K562 (cell line): ENCODE measurements around the gene ATP6V1F. TPM values are rescaled to one million over a fixed set of nuclear protein-coding genes. Genes with fewer than 3 reads are reported as not detected.

Experiments
- ATAC-seq: fragments of 200-7000 bp; cut with Tn5 transposase; 3 replicates; pipeline ENCODE4 v1.9.1; 2020; ENCODE audit warnings: moderate library complexity
- BruUV-seq: library from RNA; stranded (reverse); fragments of 400-500 nt; replicated peaks from 2 replicates; lab custom pipeline; 2021; lab: Mats Ljungman, UMichigan
- CTCF ChIA-PET: fragments of 300-600 bp; formaldehyde crosslinking; extraction: SDS; loops from one replicate; lab custom pipeline; 2021; ENCODE audit warnings: low intra/inter-chr PET ratio; lab: Yijun Ruan, JAX
- POLR2A ChIA-PET: fragments of 300-600, 350-650 bp; sonication (Branson Sonifier 250); formaldehyde crosslinking; extraction: SDS; loops from one replicate; lab custom pipeline; 2021; ENCODE audit warnings: antibody characterized with exemption, inconsistent platforms; lab: Yijun Ruan, JAX
- DNase-seq, 4 experiments: peaks; one replicate each; pipeline versions ENCODE4 v3.0.0 to v3.0.0-alpha.2; 2011 to 2018; ENCODE audit warnings: low spot score in 3 of 4, mixed read lengths in 3 of 4; ENCODE audit errors: extremely low read depth in 1 of 4
- FAIRE-seq: peaks from 2 replicates; lab custom pipeline; 2011; peaks lifted over from hg19 to GRCh38; lab: Jason Lieb, UNC
- H2AFZ ChIP-seq: 2 replicates; pipeline ENCODE4 v1.6.0; 2011; ENCODE audit warnings: low read depth, low read length, control low read depth, inconsistent platforms
- H3K27ac ChIP-seq: fragments of 200-600 bp; 3 replicates; pipeline ENCODE4 v1.8.0; 2011; ENCODE audit warnings: low read depth, mild to moderate bottlenecking, control low read depth, inconsistent platforms, low read length, moderate library complexity, mixed read lengths; ENCODE audit errors: extremely low read depth
- H3K27me3 ChIP-seq, 2 experiments: fragments of 300-600 bp in 1 of 2; 2 replicates in 1 of 2; 3 replicates in 1 of 2; pipeline versions ENCODE4 v1.6.0 to v1.8.0; 2011; ENCODE audit warnings: inconsistent platforms in 2 of 2, low read length in 2 of 2, mild to moderate bottlenecking in 1 of 2, mixed read lengths in 1 of 2, moderate library complexity in 1 of 2; ENCODE audit not compliant: control insufficient read depth in 2 of 2, insufficient read depth in 2 of 2
- H3K36me3 ChIP-seq: fragments of 300-600 bp; 3 replicates; pipeline ENCODE4 v1.8.0; 2011; ENCODE audit warnings: mild to moderate bottlenecking, low read length, inconsistent platforms; ENCODE audit not compliant: control insufficient read depth, insufficient read depth
- H3K4me1 ChIP-seq, 2 experiments: fragments of 200-600 bp in 1 of 2; replicated peaks in 1 of 2; 2 replicates in 1 of 2; 3 replicates in 1 of 2; pipeline versions ENCODE4 v1.5.1 to v1.8.0; 2011; ENCODE audit warnings: inconsistent platforms in 2 of 2, low read length in 2 of 2, mild to moderate bottlenecking in 1 of 2, mixed read lengths in 1 of 2, moderate library complexity in 1 of 2; ENCODE audit not compliant: control insufficient read depth in 2 of 2, insufficient read depth in 2 of 2
- H3K4me2 ChIP-seq: 2 replicates; pipeline ENCODE4 v1.6.1; 2011; ENCODE audit warnings: low read length, control low read depth, inconsistent platforms, mixed read lengths; ENCODE audit not compliant: insufficient read depth
- H3K4me3 ChIP-seq: fragments of 200-600 bp; sonication (generic), shearing (Covaris generic); 2 replicates; pipeline ENCODE4 v1.5.1; 2016; ENCODE audit warnings: control low read depth, inconsistent platforms
- H3K79me2 ChIP-seq: fragments of 200-600 bp; 3 replicates; pipeline ENCODE4 v1.8.0; 2011; ENCODE audit warnings: low read length, inconsistent platforms; ENCODE audit not compliant: control insufficient read depth, insufficient read depth
- H3K9ac ChIP-seq, 2 experiments: 2 replicates each; pipeline versions ENCODE4 v1.6.0 to v1.6.1; 2011; ENCODE audit warnings: low read depth in 2 of 2, low read length in 2 of 2, control low read depth in 1 of 2, inconsistent platforms in 1 of 2, mild to moderate bottlenecking in 1 of 2, mixed read lengths in 1 of 2; ENCODE audit not compliant: insufficient read depth in 1 of 2
- H3K9me1 ChIP-seq: one replicate; pipeline ENCODE4 v1.6.0; 2011; ENCODE audit warnings: inconsistent platforms, mild to moderate bottlenecking, low read length, moderate library complexity; ENCODE audit not compliant: control insufficient read depth, insufficient read depth
- H3K9me3 ChIP-seq: replicated peaks from 2 replicates; pipeline ENCODE4 v1.5.1; 2011; ENCODE audit warnings: low read depth, low read length, inconsistent platforms; ENCODE audit not compliant: control insufficient read depth, insufficient read depth
- H4K20me1 ChIP-seq: replicated peaks from 2 replicates; pipeline ENCODE4 v1.6.1; 2011; ENCODE audit warnings: low read length, inconsistent platforms, mixed read lengths; ENCODE audit not compliant: control insufficient read depth, insufficient read depth
- EWSR1 ChIP-seq: fragments of 450-650 bp; IDR thresholded peaks from 2 replicates; pipeline ENCODE4 v1.6.1; 2018; ENCODE audit warnings: borderline replicate concordance, mild to moderate bottlenecking, low read depth, moderate library complexity; ENCODE audit not compliant: partially characterized antibody
- GATA2 ChIP-seq: sonication (generic); formaldehyde crosslinking; IDR thresholded peaks from 2 replicates; pipeline ENCODE4 v1.4.0; 2020; ENCODE audit warnings: mild to moderate bottlenecking, missing genetic modification reagents
- MCM5 ChIP-seq: fragments of 450-650 bp; IDR thresholded peaks from 2 replicates; pipeline ENCODE4 v1.6.1; 2016; ENCODE audit warnings: low read depth
- MCM7 ChIP-seq, 2 experiments: fragments of 450-650 bp; IDR thresholded peaks; 2 replicates each; pipeline ENCODE4 v1.6.1; 2016 to 2018
- MEF2A ChIP-seq: IDR thresholded peaks from 2 replicates; pipeline ENCODE4 v1.6.1; 2011; ENCODE audit warnings: low read depth, mild to moderate bottlenecking, low read length, moderate library complexity; ENCODE audit not compliant: control insufficient read depth
- STAT5A ChIP-seq: IDR thresholded peaks from 2 replicates; pipeline ENCODE4 v1.6.1; 2012; ENCODE audit warnings: low read length, inconsistent platforms, borderline replicate concordance
- WGBS: fragments of 100-300 bp; shearing (Covaris generic); methylation state at CpG from one replicate; pipeline ENCODE4 v1.1.6; 2016; ENCODE audit warnings: low coverage, mixed read lengths; ENCODE audit not compliant: insufficient coverage; ENCODE audit errors: missing lambda C conversion rate; 5-methylcytosine and 5-hydroxymethylcytosine counted together
- in situ Hi-C: fragments of 300-500 bp; cut with MboI; formaldehyde crosslinking; loops from 4 replicates; pipeline ENCODE4 v1.15.0; 2018; ENCODE audit warnings: inconsistent platforms, mixed read lengths
- intact Hi-C: fragments of 100-400 bp; cut with micrococcal nuclease; formaldehyde crosslinking; loops from 2 replicates; pipeline ENCODE4 v1.14.2; 2022
- polyA plus RNA-seq, 8 experiments: library from polyadenylated mRNA; depleted of rRNA in 4 of 8; stranded (reverse) in 5 of 8; unstranded in 3 of 8; fragments of >200 nt; fragmentation: Nextera tagmentation in 2 of 8; fragmentation: Illumina TruSeq in 1 of 8; extraction: Ambion mirVana in 2 of 8; extraction: Trizol in 1 of 8; gene quantifications; 2 replicates each; pipeline versions ENCODE4 v1.2.1 to v1.2.3, GENCODE V29; 2011 to 2014; ENCODE audit warnings: inconsistent platforms in 1 of 8, missing spikeins in 1 of 8
- total RNA-seq, 7 experiments: library from RNA; depleted of rRNA in 6 of 7; stranded (reverse); fragments of >200 nt in 6 of 7; fragmentation: Illumina TruSeq in 2 of 7; extraction: Trizol in 2 of 7; gene quantifications; 2 replicates each; pipeline versions ENCODE4 v1.2.1 to v1.2.3, GENCODE V29; 2011 to 2021; ENCODE audit warnings: low replicate concordance in 1 of 7
- TF ChIP-seq, protein P1 (sequence below): fragments of 250-450 bp; sonication (Bioruptor Pico); IDR thresholded peaks from 2 replicates; pipeline ENCODE4 v1.5.0; 2022; ENCODE audit warnings: mild to moderate bottlenecking
- TF ChIP-seq, protein P2 (sequence below): fragments of 250-450 bp; sonication (Bioruptor Pico); IDR thresholded peaks from 2 replicates; pipeline ENCODE4 v1.6.1; 2021; ENCODE audit warnings: mild to moderate bottlenecking

The ATP6V1F gene
- total and polyA plus RNA-seq, 9 of the 15 experiments (the other 6 are each of a cell fraction or from before 2014, with no cell fraction given) = 206 to 1,123 (median 542) TPM

DNA sequence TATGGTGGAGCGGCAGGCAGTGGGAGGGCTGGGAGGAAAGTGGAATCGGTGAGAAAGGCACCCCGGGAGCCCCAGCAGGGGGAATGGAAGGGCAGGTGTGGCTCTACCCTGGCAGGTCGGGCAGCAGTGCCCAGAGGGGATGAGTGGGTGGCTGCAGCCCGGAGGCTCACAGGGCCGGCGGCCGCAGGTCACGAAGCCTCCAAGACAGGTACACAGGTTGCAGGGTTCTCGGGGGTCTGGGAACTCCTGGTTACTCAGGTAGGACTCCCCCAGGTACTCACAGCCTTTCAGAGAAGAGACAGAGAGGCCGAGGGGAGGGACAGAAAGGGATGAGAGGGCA is 26.1 kb downstream of the ATP6V1F start:
- Histone ChIP-seq H3K9ac (peak overlapping the region in 1 of 2 experiments; percentile 11; a peak in 1 of 4 replicates), H3K4me1 (peaks cover 0 to 65% of the 10 kb centered on the region in 2 experiments; a peak in 3 of 5 replicates), H3K27ac (no peak overlapping the region), H3K79me2 (no peaks in the 10 kb centered on the region), H4K20me1 (no peaks in the 10 kb centered on the region; the same call in 1 of the 2 replicates), H2AFZ (no peak overlapping the region), H3K4me2 (no peak overlapping the region), H3K36me3 (no peaks in the 10 kb centered on the region), H3K4me3 (no peak overlapping the region), H3K9me1 (no peaks in the 10 kb centered on the region), H3K27me3 (peaks cover 14 to 51% of the 10 kb centered on the region in 2 experiments), H3K9me3 (peaks cover 4% of the 10 kb centered on the region)
- no TSS peak for BruUV-seq
- FAIRE-seq (no peak), DNase-seq (no peak), ATAC-seq (no peak)
- intact Hi-C loops (no loop called here), in situ Hi-C loops (no loop called here)
- 32% methylated on average over 11 of the region's 11 CpGs for WGBS
- TF ChIP-seq MCM7 (IDR thresholded peaks at IDR 0.05) (no peak), EWSR1 (no peak), STAT5A (no peak), MEF2A (no peak), GATA2 (no peak), MCM5 (no peak)
- TF ChIP-seq, protein P1, sequence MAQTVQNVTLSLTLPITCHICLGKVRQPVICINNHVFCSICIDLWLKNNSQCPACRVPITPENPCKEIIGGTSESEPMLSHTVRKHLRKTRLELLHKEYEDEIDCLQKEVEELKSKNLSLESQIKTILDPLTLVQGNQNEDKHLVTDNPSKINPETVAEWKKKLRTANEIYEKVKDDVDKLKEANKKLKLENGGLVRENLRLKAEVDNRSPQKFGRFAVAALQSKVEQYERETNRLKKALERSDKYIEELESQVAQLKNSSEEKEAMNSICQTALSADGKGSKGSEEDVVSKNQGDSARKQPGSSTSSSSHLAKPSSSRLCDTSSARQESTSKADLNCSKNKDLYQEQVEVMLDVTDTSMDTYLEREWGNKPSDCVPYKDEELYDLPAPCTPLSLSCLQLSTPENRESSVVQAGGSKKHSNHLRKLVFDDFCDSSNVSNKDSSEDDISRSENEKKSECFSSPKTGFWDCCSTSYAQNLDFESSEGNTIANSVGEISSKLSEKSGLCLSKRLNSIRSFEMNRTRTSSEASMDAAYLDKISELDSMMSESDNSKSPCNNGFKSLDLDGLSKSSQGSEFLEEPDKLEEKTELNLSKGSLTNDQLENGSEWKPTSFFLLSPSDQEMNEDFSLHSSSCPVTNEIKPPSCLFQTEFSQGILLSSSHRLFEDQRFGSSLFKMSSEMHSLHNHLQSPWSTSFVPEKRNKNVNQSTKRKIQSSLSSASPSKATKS (CRISPR knock-in tag) = no peak
- TF ChIP-seq, protein P2, sequence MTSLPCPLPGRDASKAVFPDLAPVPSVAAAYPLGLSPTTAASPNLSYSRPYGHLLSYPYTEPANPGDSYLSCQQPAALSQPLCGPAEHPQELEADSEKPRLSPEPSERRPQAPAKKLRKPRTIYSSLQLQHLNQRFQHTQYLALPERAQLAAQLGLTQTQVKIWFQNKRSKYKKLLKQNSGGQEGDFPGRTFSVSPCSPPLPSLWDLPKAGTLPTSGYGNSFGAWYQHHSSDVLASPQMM = no peak
- ChIA-PET CTCF (no interaction called here), POLR2A (no interaction called here)
